ENCODE results near the gene CCDC169.

- TF ChIP-seq CTCF (IDR thresholded peaks at IDR 0.05; ENCODE audit: low read depth, low read length) (no peak), EZH2phosphoT487 (IDR thresholded peaks at IDR 0.05; ENCODE audit: low read depth) (no peak)
Observed at GRCh38 chr13:36313047-36313969, 15.7 kb upstream of the CCDC169 start.

Data from OCI-LY3 (cell line).